GM23338 (cell line): ENCODE measurements around the gene GOLGA2. TPM values are rescaled to one million over a fixed set of nuclear protein-coding genes. Genes with fewer than 3 reads are reported as not detected.

ENCODE experiments used
- ATAC-seq: fragments of 200-7000 bp; cut with Tn5 transposase; 3 replicates; pipeline ENCODE4 v1.9.1; 2020
- DNase-seq: peaks from one replicate; pipeline ENCODE4 v3.0.0-alpha.2; 2015; ENCODE audit warnings: low spot score
- H2AFZ ChIP-seq: fragments of 200-600 bp; sonication (generic); 2 replicates; pipeline ENCODE4 v1.8.0; 2016; ENCODE audit warnings: antibody characterized with exemption, mild to moderate bottlenecking, moderate library complexity
- H3F3A ChIP-seq: fragments of 200-600 bp; sonication (generic); replicated peaks from 2 replicates; pipeline ENCODE4 v1.8.0; 2017; ENCODE audit warnings: antibody characterized with exemption, mixed run types, low read depth
- H3K27ac ChIP-seq: fragments of 200-600 bp; sonication (generic); 2 replicates; pipeline ENCODE4 v1.6.1; 2016; ENCODE audit warnings: low read depth
- H3K27me3 ChIP-seq: fragments of 200-600 bp; sonication (generic); 2 replicates; pipeline ENCODE4 v1.8.0; 2016; ENCODE audit warnings: mild to moderate bottlenecking, mixed run types, moderate library complexity; ENCODE audit not compliant: insufficient read depth
- H3K36me3 ChIP-seq: fragments of 200-600 bp; sonication (generic); 2 replicates; pipeline ENCODE4 v1.8.0; 2016; ENCODE audit warnings: mild to moderate bottlenecking; ENCODE audit not compliant: insufficient read depth
- H3K4me1 ChIP-seq: fragments of 200-600 bp; sonication (generic); 2 replicates; pipeline ENCODE4 v1.8.0; 2016; ENCODE audit warnings: mild to moderate bottlenecking, moderate library complexity; ENCODE audit not compliant: insufficient read depth
- H3K4me2 ChIP-seq: fragments of 200-600 bp; sonication (generic); 2 replicates; pipeline ENCODE4 v1.7.1; 2017; ENCODE audit warnings: mixed run types
- H3K4me3 ChIP-seq: fragments of 200-600 bp; sonication (generic); 2 replicates; pipeline ENCODE4 v1.6.1; 2016; ENCODE audit warnings: mixed run types
- H3K79me2 ChIP-seq: fragments of 200-600 bp; sonication (generic); replicated peaks from 2 replicates; pipeline ENCODE4 v1.8.0; 2017; ENCODE audit warnings: mild to moderate bottlenecking; ENCODE audit not compliant: insufficient read depth
- H3K9me2 ChIP-seq: fragments of 200-600 bp; sonication (generic); 2 replicates; pipeline ENCODE4 v1.8.0; 2017; ENCODE audit not compliant: insufficient read depth
- H4K20me1 ChIP-seq: fragments of 200-600 bp; sonication (generic); replicated peaks from 2 replicates; pipeline ENCODE4 v1.8.0; 2017; ENCODE audit warnings: mild to moderate bottlenecking; ENCODE audit not compliant: insufficient read depth
- H3K27ac Mint-ChIP-seq: 2 replicates; pipeline ENCODE4 v1.8.0; 2020; ENCODE audit warnings: inconsistent platforms, mild to moderate bottlenecking, moderate library complexity, mixed read lengths
- H3K27me3 Mint-ChIP-seq: 3 replicates; pipeline ENCODE4 v1.8.0; 2022; ENCODE audit warnings: low read depth, mild to moderate bottlenecking, moderate library complexity, mixed read lengths, inconsistent platforms; ENCODE audit not compliant: insufficient read depth, poor library complexity
- H3K36me3 Mint-ChIP-seq: 3 replicates; pipeline ENCODE4 v1.8.0; 2021; ENCODE audit warnings: low read depth, mild to moderate bottlenecking, inconsistent platforms, moderate library complexity, mixed read lengths
- H3K4me1 Mint-ChIP-seq: 3 replicates; pipeline ENCODE4 v1.8.0; 2020; ENCODE audit warnings: mild to moderate bottlenecking, inconsistent platforms, mixed read lengths
- H3K4me3 Mint-ChIP-seq: 3 replicates; pipeline ENCODE4 v1.8.0; 2021; ENCODE audit warnings: moderate library complexity, mild to moderate bottlenecking, inconsistent platforms, mixed read lengths
- H3K9me3 Mint-ChIP-seq: 3 replicates; pipeline ENCODE4 v1.8.0; 2020; ENCODE audit warnings: moderate library complexity, mild to moderate bottlenecking, inconsistent platforms, mixed read lengths
- CTCF ChIP-seq, 2 experiments: fragments of 200-600 bp in 1 of 2; sonication (generic) in 1 of 2; conservative IDR thresholded peaks; 2 replicates each; pipeline versions ENCODE4 v1.5.1 to v1.6.1; 2016 to 2017; ENCODE audit warnings: antibody characterized with exemption in 2 of 2, low read depth in 2 of 2, mild to moderate bottlenecking in 2 of 2, moderate library complexity in 1 of 2
- EZH2 ChIP-seq: fragments of 200-600 bp; sonication (generic); IDR thresholded peaks from one replicate; pipeline ENCODE4 v1.8.0; 2017; ENCODE audit warnings: antibody characterized with exemption, mild to moderate bottlenecking, low read depth; ENCODE audit not compliant: unreplicated experiment
- EZH2phosphoT487 ChIP-seq: fragments of 200-600 bp; sonication (generic); IDR thresholded peaks from one replicate; pipeline ENCODE4 v1.8.1; 2018; ENCODE audit warnings: antibody characterized with exemption; ENCODE audit not compliant: unreplicated experiment
- JUNB ChIP-seq: IDR thresholded peaks from one replicate; pipeline ENCODE4 v1.6.1; 2016; ENCODE audit warnings: antibody characterized with exemption; ENCODE audit not compliant: unreplicated experiment
- NANOG ChIP-seq: IDR thresholded peaks from 2 replicates; pipeline ENCODE4 v1.6.1; 2016; ENCODE audit warnings: antibody characterized with exemption, borderline replicate concordance
- POLR2AphosphoS5 ChIP-seq: IDR thresholded peaks from 2 replicates; pipeline ENCODE4 v1.6.1; 2016; ENCODE audit warnings: antibody characterized with exemption, low read depth
- REST ChIP-seq: IDR thresholded peaks from one replicate; pipeline ENCODE4 v1.6.1; 2018; ENCODE audit warnings: antibody characterized with exemption; ENCODE audit not compliant: unreplicated experiment
- STAT1 ChIP-seq: IDR thresholded peaks from one replicate; pipeline ENCODE4 v1.6.1; 2016; ENCODE audit warnings: antibody characterized with exemption; ENCODE audit not compliant: unreplicated experiment
- ZNF331 ChIP-seq: fragments of 250-450 bp; sonication (Bioruptor Pico); IDR thresholded peaks from 2 replicates; pipeline ENCODE4 v1.5.0; 2020; ENCODE audit warnings: low read depth, mild to moderate bottlenecking, moderate library complexity
- ZNF462 ChIP-seq: fragments of 250-450 bp; sonication (Bioruptor Pico); IDR thresholded peaks from 2 replicates; pipeline ENCODE4 v1.5.0; 2020; ENCODE audit warnings: mild to moderate bottlenecking, moderate library complexity
- polyA plus RNA-seq: library from polyadenylated mRNA; unstranded; fragments of >200 nt; fragmentation: Nextera tagmentation; extraction: Ambion mirVana; gene quantifications from 2 replicates; pipeline ENCODE4 v1.2.1, GENCODE V29; 2016
- total RNA-seq: library from RNA; depleted of rRNA; stranded (reverse); fragments of >200 nt; shearing (Covaris generic); gene quantifications from 2 replicates; pipeline ENCODE4 v1.2.3, GENCODE V29; 2014

The GOLGA2 gene
- total and polyA plus RNA-seq, 2 experiments from 2014 or later = 32.6 to 48.4 TPM

GRCh38 chr9:128213746-128214497 is 61.9 kb downstream of the GOLGA2 start:
- H3K36me3 Mint-ChIP-seq = peaks cover 6% of the 10 kb centered on the region; the same call in 2 of the 3 replicates
- no peak overlapping the region for H3K4me3 Mint-ChIP-seq
- H3K9me3 Mint-ChIP-seq = no peaks in the 10 kb centered on the region
- no peak overlapping the region for H2AFZ ChIP-seq
- H3K36me3 ChIP-seq = no peaks in the 10 kb centered on the region
- H3F3A ChIP-seq = 0 out of 2 replicates have a peak, but pooled peaks cover 3% of the 10 kb centered on the region
- H3K9me2 ChIP-seq = no peaks in the 10 kb centered on the region
- no peaks in the 10 kb centered on the region for H3K27me3 ChIP-seq
- H3K4me3 ChIP-seq = no peak overlapping the region
- peaks cover 17% of the 10 kb centered on the region for H3K27me3 Mint-ChIP-seq
- no peak overlapping the region for H3K27ac Mint-ChIP-seq
- no peak overlapping the region for H3K4me2 ChIP-seq
- TF ChIP-seq EZH2 (no peak), CTCF (conservative IDR thresholded peaks at IDR 0.05; ENCODE audit: low read depth in 2 of 2) (no peak), EZH2phosphoT487 (no peak), REST (no peak)
- H3K27ac ChIP-seq = no peak overlapping the region
- H3K4me1 Mint-ChIP-seq = peaks cover 11% of the 10 kb centered on the region
- no peaks in the 10 kb centered on the region; the same call in none of the 2 replicates for H4K20me1 ChIP-seq
- H3K4me1 ChIP-seq = 0 out of 2 replicates have a peak, but pooled peaks cover 3% of the 10 kb centered on the region
- H3K79me2 ChIP-seq = no peaks in the 10 kb centered on the region
- DNase-seq = no peak
- no peak for ATAC-seq

- H3F3A ChIP-seq = no peaks in the 10 kb centered on the region
- no peak overlapping the region for H3K4me2 ChIP-seq
- Mint-ChIP-seq H3K36me3 (peaks cover 2% of the 10 kb centered on the region; the same call in 1 of the 3 replicates), H3K4me3 (no peak overlapping the region), H3K9me3 (no peaks in the 10 kb centered on the region), H3K27ac (no peak overlapping the region), H3K4me1 (peaks cover 6% of the 10 kb centered on the region; the same call in 1 of the 3 replicates), H3K27me3 (peaks cover 15% of the 10 kb centered on the region)
- H2AFZ ChIP-seq = no peak overlapping the region
- H3K27me3 ChIP-seq = no peaks in the 10 kb centered on the region
- no peak overlapping the region for H3K4me3 ChIP-seq
- no peaks in the 10 kb centered on the region for H3K4me1 ChIP-seq
- H3K9me2 ChIP-seq = no peaks in the 10 kb centered on the region
- no peaks in the 10 kb centered on the region; the same call in none of the 2 replicates for H4K20me1 ChIP-seq
- ATAC-seq (no peak), DNase-seq (no peak)
- no peaks in the 10 kb centered on the region for H3K79me2 ChIP-seq
- H3K36me3 ChIP-seq = no peaks in the 10 kb centered on the region
- H3K27ac ChIP-seq = no peak overlapping the region
- TF ChIP-seq ZNF331 (no peak), NANOG (no peak), JUNB (no peak), EZH2 (no peak), POLR2AphosphoS5 (no peak), STAT1 (no peak), ZNF462 (no peak)
These were observed 63.9 kb downstream of the GOLGA2 start for GRCh38 chr9:128211981-128212281.
